Kidney epithelial cell (primary cell): Measurements from ENCODE around the gene MIDN. TPM values are rescaled to one million over a fixed set of nuclear protein-coding genes. Genes with fewer than 3 reads are reported as not detected.

Experiments used
- DNase-seq: peaks from one replicate; pipeline ENCODE4 v3.0.0-alpha.2; 2010; ENCODE audit warnings: low read depth
- H3K27me3 ChIP-seq: 2 replicates; pipeline ENCODE4 v1.6.0; 2011; ENCODE audit warnings: low read length; ENCODE audit not compliant: control insufficient read depth, insufficient read depth
- H3K36me3 ChIP-seq: 2 replicates; pipeline ENCODE4 v1.5.1; 2011; ENCODE audit warnings: low read length; ENCODE audit not compliant: control insufficient read depth, insufficient read depth
- H3K4me3 ChIP-seq: 2 replicates; pipeline ENCODE4 v1.5.1; 2011; ENCODE audit warnings: low read depth, mild to moderate bottlenecking, control low read depth, low read length
- CTCF ChIP-seq: IDR thresholded peaks from 2 replicates; pipeline ENCODE4 v1.5.1; 2011; ENCODE audit warnings: mild to moderate bottlenecking, moderate library complexity, low read length, control low read depth, inconsistent platforms; ENCODE audit not compliant: insufficient read depth, poor library complexity, severe bottlenecking
- total RNA-seq: library from RNA; depleted of rRNA; stranded (reverse); fragments of >200 nt; gene quantifications from 2 replicates; pipeline ENCODE4 v1.2.3, GENCODE V29; 2015

The MIDN gene
- total RNA-seq, 1 donor from 2014 or later = 69.4 TPM

DNA sequence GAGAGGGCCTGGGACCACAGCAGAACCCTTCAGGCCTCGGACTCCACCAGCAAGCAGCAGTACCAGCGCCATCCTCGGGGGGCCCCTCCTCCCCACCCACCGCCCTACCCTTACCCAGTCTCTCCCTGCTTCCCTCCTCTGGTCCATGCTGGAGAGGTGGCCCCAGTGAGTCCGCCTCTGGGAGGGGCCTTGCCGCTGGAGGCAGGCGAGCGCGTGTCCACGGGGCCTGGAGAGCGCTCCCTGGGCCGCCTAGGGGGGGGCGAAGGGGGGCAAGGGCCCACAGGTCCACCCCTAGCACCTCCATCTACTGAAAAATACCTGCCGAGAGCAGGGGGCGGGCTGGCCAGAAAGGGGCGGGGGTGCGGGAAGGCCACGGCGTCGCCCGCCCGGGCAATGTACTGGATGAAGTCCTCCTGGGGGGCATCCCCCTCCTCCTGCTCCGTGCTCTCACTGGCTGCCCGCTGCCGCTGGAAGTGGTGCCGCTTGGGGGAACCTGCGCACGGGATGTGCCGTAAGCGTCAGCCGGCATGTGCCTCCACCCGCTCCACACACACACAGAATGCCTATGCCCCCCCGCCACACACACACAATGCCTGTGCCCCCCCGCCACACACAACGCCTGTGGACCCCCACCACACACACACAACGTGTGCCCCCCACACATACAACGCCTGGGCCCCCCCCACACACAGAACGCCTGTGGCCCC is 17.4 kb upstream of the MIDN start:
- TF ChIP-seq CTCF = no peak
- H3K36me3 ChIP-seq = peaks cover 2% of the 10 kb centered on the region
- no peak overlapping the region for H3K4me3 ChIP-seq
- no peaks in the 10 kb centered on the region for H3K27me3 ChIP-seq
- DNase-seq = no peak

DNA sequence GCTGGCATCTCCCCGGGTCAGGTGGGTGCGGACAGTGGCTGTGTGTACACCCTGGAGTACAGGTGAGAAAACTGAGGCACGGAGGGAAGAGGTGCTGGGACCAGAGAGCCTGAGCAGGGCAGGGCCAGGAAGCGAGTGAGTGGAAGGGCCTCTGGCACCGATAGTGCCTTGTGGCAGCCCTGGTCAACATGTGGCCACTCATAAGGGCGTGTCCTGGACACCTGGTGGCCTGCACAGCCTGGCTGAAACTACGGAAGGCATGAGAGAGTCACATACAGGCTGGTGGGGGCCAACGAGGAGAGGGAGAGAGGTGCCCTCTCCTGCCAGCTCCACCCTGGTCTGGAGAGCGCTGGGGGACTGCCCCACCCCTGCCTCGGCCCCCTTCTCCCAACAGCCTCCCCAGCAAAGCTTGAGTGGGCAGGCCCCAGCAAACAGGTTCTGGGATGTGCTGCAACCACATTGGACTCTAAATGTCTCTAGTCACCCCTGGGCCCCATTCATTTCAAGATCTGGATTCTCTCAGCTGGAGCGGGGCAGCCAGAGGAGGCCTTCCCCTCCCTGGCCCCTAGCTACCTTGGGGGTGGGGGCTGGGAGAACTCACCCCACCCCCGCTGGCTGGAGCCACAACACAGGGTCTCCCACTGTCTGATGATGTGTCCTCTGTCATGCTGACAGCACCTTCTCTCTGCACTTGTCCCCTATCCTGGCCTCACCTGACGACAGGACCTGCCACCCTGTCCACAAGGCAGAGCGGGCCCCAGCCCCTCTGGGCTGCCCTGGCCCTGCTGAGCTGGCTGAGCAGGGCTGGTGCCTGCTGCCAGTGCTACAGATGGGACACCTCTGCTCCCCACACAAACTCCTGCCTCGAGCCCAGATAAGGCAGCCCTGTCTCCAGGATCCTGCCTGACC is 16.4 kb upstream of the MIDN start:
- DNase-seq = no peak
- no peak overlapping the region for H3K4me3 ChIP-seq
- TF ChIP-seq CTCF = no peak
- peaks cover 2% of the 10 kb centered on the region for H3K36me3 ChIP-seq
- no peaks in the 10 kb centered on the region for H3K27me3 ChIP-seq

GRCh38 chr19:1232652-1233072 is 15.7 kb upstream of the MIDN start:
- Histone ChIP-seq H3K4me3 (no peak overlapping the region), H3K27me3 (no peaks in the 10 kb centered on the region), H3K36me3 (peaks cover 2% of the 10 kb centered on the region)
- no peak for DNase-seq
- TF ChIP-seq CTCF = no peak

DNA sequence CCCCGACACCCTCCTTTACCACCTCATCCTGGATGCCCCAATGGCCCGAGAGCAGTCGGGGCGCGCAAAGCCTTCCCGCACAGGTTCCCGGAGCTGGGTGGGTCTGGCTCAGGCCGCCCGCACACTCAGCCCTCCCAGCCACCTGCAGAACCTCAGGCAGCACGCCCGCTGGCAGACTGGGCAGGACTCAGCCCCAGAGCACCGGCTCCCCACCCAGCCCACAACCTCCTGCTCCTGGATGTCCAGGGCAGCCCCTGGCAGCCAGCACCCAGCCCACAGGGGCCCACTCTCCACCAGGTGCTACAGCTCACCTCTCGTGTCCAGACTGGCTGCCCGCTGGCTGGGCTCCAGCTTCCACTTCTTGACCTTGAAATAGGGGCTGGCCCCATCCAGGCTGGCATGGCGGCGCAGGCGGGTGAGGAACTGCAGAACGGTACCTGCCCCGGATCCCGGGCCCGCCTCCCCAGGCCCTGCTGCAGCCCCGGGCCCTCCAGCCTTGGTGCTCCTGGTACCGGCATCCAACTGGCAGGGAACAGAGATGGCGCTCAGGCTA is 15.2 kb upstream of the MIDN start:
- Histone ChIP-seq H3K27me3 (no peaks in the 10 kb centered on the region), H3K4me3 (no peak overlapping the region), H3K36me3 (peaks cover 2% of the 10 kb centered on the region)
- TF ChIP-seq CTCF = no peak
- DNase-seq = no peak

DNA sequence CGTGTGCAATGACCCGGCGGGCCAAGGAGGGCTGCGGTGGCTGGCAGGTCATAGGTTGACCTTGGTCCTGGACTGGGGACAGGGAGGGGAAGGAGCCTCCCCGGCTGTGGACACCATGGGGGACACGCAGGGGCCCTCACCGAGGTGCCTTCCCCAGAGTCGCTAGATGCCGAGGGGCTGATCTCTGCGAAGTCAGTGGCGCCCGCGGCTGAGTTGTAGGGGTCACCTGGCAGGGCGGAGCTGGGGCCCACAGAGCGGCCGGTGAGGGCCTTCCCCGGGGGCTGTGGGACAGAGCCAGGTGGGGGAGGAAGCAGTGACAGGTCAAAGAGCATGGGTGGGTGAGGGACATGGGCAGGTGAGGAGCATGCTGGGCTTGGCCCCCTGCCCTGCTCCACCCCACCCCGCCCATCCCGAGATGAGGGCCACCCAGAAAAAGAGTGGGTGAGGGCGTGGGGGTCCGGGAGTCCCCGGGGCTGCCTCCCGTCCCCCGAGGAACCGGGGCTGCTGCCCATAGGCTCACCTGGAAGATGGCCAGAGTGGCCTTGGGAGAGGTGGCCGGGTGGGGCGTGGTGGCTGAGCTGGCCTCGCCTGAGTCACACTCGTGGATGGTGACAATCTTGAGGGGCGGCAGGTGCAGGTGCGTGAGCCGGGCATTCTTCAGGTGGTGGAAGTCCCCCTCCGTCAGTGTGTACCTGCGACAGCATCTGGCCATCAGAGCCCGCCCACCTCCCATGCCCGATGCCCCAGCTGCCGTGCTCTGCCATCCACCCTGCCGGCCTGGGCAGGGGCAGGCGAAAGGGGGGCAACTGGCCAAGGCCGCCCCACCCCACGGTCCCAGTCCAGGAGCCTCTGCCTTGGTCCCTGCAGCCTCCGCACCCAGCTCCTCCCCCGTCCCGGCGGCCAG is 14.1 kb upstream of the MIDN start:
- no peaks in the 10 kb centered on the region for H3K27me3 ChIP-seq
- no peak overlapping the region for H3K4me3 ChIP-seq
- DNase-seq = no peak
- TF ChIP-seq CTCF = no peak
- H3K36me3 ChIP-seq = peaks cover 2% of the 10 kb centered on the region
